IPS-11a (cell line): ENCODE results near the gene ZNF765.
A peak's percentile ranks its signal among the peaks of the same experiment; 100 is the strongest.
"Not testable (repeated sequence)": the region's sequence is repeated elsewhere in the genome, so short reads cannot be mapped to it uniquely, and the experiment has no call there.

Source experiments
- H3K4me3 ChIP-seq: one replicate; pipeline ENCODE4 v1.5.1; 2013; ENCODE audit warnings: low read depth, low read length, control low read depth

ZNF765 gene

GRCh38 chr19:53394974-53395839, at the start of gene ZNF765:
Gene ZNF765, plus strand, starts transcription at chr19:53395149. Its CDS starts 2,867 bp downstream, at chr19:53398016.
- peak within 1 kb of the TSS; percentile 83 for H3K4me3 ChIP-seq

DNA sequence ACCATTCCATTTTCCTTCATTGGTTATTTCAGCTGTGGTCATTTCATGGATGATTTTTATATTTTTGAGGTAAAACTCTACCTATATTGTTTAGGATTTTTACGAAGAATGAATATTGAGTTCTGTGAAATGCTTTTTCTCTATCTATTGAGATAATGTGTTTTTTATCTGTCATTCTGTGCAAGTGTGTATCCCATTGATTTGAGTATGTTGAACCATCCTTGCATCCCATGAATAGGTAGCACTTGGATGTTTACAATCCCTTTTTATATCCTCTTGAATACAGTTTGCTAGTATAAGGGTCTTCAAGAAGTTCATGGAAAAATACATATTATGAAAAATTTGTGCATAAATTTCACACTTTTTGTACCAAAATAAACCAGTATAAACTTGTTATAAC, 39.2 kb upstream of the ZNF765 start:
- H3K4me3 ChIP-seq = no peak overlapping the region

DNA sequence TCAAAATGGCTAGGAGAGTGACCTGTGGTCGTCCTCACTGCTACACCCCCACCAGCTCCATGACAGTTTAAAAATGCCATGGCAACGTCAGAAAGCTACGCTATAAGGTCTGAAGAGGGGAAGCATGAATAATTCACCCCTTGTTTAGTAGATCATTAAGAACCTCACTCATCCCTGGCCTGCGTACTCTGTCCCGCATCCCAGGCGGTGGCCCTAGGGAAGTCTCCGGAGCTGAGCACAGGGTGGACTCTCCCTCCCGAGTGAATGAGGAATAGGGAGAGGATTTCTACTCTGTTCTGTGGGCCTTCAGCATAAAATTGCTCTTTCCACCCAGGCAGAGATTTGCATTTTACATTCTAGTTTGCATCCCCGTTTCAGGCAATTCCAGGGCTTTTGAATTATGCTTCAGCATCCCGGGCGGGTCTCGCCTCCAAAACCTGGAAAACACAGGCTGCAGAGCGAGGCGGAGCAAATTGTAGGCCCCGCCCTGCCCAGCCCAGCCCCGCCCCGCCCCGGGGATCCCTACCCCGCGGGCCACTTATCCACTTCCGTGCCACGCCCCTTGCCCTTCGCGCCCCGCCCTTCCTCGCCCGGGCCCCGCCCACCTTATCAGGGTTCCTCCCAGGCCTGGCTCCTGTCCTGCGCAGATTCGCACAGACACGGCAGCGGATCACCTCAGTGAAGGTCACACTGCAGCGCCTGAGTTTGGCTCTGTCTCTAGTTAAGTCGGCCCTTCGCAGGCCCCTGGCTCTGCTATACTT, 36.9 kb upstream of the ZNF765 start:
- no peak overlapping the region for H3K4me3 ChIP-seq

- H3K4me3 ChIP-seq = not testable (repeated sequence)
Observed at GRCh38 chr19:53360056-53360455, 34.9 kb upstream of the ZNF765 start.

- peak within 1 kb of the TSS; percentile 73 for H3K4me3 ChIP-seq
Observed at GRCh38 chr19:53365134-53365898, 29.6 kb upstream of the ZNF765 start, which contains the start of gene ZNF525. Gene ZNF525, plus strand, starts transcription at chr19:53365705. Its CDS starts 6,577 bp downstream, at chr19:53372282.

DNA sequence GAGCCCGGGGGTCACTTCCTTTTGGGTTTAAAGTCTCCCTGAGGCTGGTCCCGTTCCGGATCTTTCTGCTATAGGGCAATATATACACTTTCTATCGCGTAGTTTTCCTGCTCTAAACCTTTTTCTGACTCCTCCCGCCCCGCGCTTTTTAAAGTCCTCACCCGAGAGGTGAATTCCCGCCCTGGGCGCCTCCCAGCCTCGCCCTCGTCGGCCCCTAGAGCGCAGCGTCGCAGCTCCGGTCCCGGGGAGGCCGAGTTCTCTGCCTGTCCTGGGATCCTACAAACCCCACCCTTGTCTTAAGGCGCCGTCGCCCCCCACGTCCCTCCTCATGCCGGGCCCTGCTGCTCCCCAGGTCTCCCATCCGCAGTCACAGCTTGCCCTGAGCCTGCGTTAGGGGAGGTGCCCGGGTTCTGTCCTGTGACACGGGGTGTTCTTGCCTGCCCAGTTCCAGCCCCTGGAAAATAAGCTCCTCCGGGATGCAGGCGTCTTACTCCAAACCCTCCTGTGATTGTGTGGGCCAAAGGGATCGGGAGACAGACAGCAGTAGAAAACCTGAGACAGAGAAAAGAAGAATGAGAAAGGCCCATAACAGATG, 29.0 kb upstream of the ZNF765 start:
- H3K4me3 ChIP-seq = peak overlapping the region; percentile 73

- no peak overlapping the region for H3K4me3 ChIP-seq
Observed at GRCh38 chr19:53372196-53372595, 22.8 kb upstream of the ZNF765 start.

- no peak overlapping the region for H3K4me3 ChIP-seq
Observed at GRCh38 chr19:53374288-53374687, 20.7 kb upstream of the ZNF765 start.

DNA sequence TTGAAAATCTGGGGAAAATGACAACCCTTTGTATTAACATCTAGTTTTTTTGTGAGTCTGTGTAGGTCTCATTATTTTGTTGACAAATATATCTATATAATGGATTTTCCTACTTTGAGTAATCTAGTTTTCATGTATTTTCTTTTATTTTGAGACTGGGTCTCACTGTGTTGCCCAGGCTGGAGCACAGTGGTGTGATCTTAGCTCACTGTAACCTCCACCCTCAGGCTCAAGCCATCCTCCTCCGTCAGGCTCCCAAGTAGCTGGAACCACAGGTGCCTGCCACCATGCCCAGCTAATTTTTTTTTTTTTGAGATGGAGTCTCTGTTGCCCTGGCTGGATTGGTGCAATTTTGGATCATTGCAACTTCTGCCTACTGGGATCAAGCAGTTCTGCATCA, 20.2 kb upstream of the ZNF765 start:
- H3K4me3 ChIP-seq = no peak overlapping the region

DNA sequence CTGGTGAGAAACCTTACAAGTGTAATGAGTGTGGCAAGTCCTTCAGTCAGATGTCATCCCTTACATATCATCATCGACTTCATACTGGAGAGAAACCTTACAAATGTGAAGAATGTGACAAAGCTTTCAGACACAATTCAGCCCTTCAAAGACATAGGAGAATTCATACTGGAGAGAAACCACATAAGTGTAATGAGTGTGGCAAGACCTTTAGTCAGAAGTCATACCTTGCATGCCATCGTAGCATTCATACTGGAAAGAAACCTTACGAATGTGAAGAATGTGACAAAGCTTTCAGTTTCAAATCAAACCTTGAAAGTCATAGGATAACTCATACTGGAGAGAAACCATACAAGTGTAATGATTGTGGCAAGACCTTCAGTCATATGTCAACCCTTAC, 13.6 kb upstream of the ZNF765 start:
- no peak overlapping the region for H3K4me3 ChIP-seq

DNA sequence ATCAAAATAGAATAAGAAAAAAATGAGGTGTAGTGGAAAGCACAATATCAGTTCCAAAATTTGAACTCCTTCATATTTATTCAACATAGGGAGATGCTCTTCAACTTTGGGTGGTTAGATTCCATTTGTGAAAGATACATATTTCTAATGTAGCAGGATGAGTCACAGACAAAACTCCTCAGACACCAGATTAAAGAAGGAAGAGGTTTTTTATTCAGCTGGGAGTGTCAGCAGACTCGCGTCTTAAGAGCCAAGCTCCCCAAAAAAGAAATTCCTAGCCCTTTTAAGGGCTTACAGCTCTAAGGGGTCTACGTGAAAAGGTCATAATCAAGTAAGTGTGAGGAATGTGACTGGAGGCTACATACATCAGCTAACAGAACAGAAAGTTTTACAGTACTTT, 6.8 kb upstream of the ZNF765 start:
- H3K4me3 ChIP-seq = no peak overlapping the region

- no peak overlapping the region for H3K4me3 ChIP-seq
Observed at GRCh38 chr19:53388904-53389303, 6.0 kb upstream of the ZNF765 start.

DNA sequence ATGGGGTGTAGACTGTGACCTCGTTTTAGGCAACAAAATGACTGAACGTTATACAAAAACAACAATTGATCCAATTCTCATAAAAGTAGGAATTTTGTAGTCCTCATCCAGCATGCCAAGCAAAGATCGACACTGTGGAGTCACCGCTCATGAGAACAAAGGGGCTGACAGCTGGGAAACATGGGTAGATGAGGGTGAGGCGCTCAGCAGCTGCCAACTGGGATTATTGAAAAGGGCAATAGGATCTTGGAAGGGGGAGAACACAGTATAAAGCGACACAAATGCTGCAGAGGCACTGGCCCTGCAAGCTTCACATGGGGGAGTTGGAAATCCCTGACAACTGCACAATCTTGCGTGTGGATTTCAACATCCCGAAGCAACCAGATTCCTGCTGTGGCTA, 5.4 kb upstream of the ZNF765 start:
- H3K4me3 ChIP-seq = no peak overlapping the region

DNA sequence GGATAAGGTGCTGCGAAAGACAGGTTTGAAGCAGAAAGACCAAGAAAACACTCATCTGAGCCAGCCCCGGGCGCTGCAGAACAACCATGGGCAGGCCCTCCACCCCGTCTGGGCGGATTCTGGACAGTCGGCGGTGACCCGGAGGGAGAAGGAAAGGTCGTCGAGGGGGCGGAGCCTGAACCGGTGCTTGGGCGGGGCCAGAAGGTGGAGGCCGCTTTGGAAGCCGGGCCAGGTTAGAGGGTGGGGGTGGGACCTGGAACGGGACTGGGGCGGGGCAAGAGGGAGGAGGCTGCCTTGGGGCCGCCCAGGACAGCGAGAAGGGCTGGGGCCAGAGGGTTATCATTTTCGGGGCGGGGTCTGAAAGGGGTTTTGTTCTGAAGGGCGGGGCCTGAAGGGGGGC, 5.0 kb upstream of the ZNF765 start:
- H3K4me3 ChIP-seq = no peak overlapping the region

DNA sequence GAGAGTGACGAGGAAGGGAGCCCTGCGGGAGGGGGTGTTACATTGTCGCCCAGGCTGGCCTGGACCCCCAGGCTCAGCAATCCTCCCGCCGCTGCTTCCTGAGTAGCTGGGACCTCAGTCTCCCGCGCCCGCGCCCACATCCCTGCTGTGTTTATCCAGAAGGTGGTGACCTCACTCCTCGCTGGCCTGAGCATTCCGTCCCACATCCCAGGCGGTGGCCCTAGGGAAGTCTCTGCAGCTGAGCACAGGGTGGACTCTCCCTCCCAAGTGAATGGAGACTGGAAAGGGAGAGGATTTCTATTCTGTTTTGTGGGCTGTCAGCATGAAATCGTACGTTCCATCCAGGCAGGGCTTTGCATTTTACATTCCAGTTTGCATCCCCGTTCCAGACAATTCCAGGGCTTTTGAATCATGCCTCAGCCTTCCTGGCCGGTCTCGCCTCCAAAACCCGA, 401 bp upstream of the ZNF765 start:
- peak overlapping the region; percentile 83 for H3K4me3 ChIP-seq

DNA sequence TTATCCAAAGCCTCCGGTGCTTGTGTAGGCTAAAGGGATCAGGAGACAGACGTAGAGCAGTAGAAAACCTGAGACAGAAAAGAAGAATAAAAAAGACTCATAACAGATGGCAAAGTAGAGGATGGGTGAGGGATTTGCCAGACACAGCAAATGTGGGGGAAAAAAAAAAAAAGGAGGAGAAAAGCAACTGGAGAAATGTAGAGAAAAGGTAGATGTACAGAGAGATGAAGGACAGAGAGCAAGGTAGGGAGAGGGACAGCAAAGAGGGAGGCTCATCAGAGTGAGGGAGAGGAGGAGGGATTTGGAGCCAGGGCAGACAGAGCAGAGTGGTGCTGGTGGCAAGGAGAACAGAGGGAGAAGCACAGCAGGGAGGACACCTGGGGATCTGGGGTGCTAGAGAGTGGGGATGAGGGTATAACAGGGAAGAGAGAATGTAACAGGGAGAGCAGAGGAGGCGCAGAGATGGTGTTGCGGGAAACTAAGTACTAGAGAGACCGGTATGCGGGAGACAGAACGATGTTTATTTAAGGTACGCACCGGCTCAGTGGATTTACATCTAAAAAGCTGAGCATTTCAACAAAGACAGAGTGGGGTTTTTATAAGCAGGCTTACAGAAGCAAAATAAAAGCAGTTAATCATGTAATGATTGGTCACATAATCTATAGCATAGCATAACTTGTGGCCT, 1.0 kb downstream of the ZNF765 start:
- peak overlapping the region; percentile 83 for H3K4me3 ChIP-seq

GRCh38 chr19:53396525-53396868, 1.5 kb downstream of the ZNF765 start:
- H3K4me3 ChIP-seq = no peak overlapping the region

DNA sequence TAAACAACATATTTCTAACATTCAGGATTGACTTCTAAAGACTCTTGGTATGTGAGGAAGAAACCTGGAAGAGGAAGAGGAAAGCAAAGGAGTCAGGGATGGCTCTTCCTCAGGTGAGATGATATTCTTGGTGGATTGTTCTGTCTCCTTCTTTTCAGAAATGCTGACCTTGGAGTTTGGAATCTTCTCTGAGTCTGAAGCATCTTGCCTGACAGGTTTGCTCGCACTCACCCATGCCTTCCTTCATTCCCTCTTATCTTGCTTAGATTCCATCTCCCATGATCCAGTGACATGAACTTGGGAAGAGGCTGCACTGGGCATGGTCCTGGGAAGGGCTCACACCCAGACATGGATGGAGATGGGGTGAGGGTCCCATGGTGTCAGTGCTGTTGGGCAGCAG, 3.0 kb downstream of the ZNF765 start:
- not testable (repeated sequence) for H3K4me3 ChIP-seq

DNA sequence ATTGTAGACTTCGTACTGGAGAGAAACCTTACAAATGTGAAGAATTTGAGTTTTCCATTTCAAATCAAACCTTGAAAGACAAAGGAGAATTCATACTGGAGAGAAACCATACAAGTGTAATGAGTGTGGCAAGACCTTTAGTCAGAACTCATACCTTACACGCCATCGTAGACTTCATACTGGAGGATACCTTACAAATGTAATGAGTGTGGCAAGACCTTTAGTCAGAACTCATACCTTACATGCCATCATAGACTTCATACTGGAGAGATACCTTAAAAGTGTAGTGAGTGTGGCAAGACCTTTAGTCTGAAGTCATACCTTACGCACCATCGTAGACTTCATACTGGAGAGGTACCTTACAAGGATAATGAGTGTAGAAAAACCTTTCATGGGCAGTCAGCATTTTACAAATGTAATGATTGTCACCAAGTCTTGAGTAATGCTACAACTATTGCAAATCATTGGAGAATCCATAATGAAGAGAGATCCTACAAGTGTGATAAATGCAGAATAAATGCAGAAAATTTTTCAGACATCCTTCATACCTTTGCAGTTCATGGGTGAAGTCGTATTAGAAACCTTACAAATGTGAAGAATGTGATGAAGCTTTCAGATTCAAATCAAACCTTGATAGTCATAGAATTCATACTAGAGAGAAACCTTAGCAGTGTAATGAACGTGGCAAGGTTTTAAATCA, 14.7 kb downstream of the ZNF765 start:
- no peak overlapping the region for H3K4me3 ChIP-seq
